Spleen (tissue), 11 donors: ENCODE data around the gene THOC6. TPM values are rescaled to one million over a fixed set of nuclear protein-coding genes. Genes with fewer than 3 reads are reported as not detected.

ENCODE experiments used
- DNase-seq: peaks from one replicate; pipeline ENCODE4 v3.0.0-alpha.2; 2020
- H3K27ac ChIP-seq, 8 donors: fragments of 200-600 bp; sonication (generic) in 7 of 8; 1 replicate in 4 of 8; 2 replicates in 4 of 8; pipeline versions ENCODE4 v1.5.0 to v1.8.0; 2016 to 2021; ENCODE audit warnings: inconsistent platforms in 4 of 8, mild to moderate bottlenecking in 4 of 8, moderate library complexity in 1 of 8
- H3K27me3 ChIP-seq, 7 donors: fragments of 200-600 bp; sonication (generic) in 6 of 7; replicated peaks in 1 of 7; 1 replicate in 4 of 7; 2 replicates in 3 of 7; pipeline versions ENCODE4 v1.5.0 to v1.8.0; 2016 to 2021; ENCODE audit warnings: inconsistent platforms in 3 of 7, mild to moderate bottlenecking in 1 of 7
- H3K36me3 ChIP-seq, 6 donors: fragments of 200-600 bp; sonication (generic) in 5 of 6; 1 replicate in 4 of 6; 2 replicates in 2 of 6; pipeline versions ENCODE4 v1.5.0 to v1.8.0; 2016 to 2021; ENCODE audit warnings: inconsistent platforms in 2 of 6
- H3K4me1 ChIP-seq, 6 donors: fragments of 200-600 bp; sonication (generic) in 5 of 6; 1 replicate in 3 of 6; 2 replicates in 3 of 6; pipeline versions ENCODE4 v1.5.0 to v1.8.0; 2016 to 2021; ENCODE audit warnings: inconsistent platforms in 3 of 6
- H3K4me3 ChIP-seq, 8 donors: fragments of 200-600 bp; sonication (generic) in 7 of 8; 1 replicate in 4 of 8; 2 replicates in 4 of 8; pipeline versions ENCODE4 v1.5.0 to v1.8.0; 2016 to 2021; ENCODE audit warnings: inconsistent platforms in 4 of 8, mild to moderate bottlenecking in 4 of 8, moderate library complexity in 2 of 8
- H3K9me3 ChIP-seq, 8 donors: fragments of 200-600 bp; sonication (generic) in 7 of 8; 1 replicate in 4 of 8; 2 replicates in 4 of 8; pipeline versions ENCODE4 v1.5.0 to v1.8.0; 2016 to 2021; ENCODE audit warnings: inconsistent platforms in 4 of 8
- POLR2A ChIP-seq, 3 donors: fragments of 450-650 bp; IDR thresholded peaks; one replicate each; pipeline ENCODE4 v1.5.1; 2017; ENCODE audit warnings: antibody characterized with exemption in 3 of 3, mild to moderate bottlenecking in 1 of 3
- POLR2AphosphoS5 ChIP-seq, 3 donors: sonication (generic); formaldehyde crosslinking; IDR thresholded peaks; one replicate each; pipeline ENCODE4 v1.5.1; 2017; ENCODE audit warnings: antibody characterized with exemption in 3 of 3
- WGBS, 5 donors: extraction: QIAGEN DNeasy Blood & Tissue Kit in 3 of 5; methylation state at CpG; one replicate each; pipeline versions ENCODE4 v1.1.5 to v1.1.7; 2013 to 2018; 5-methylcytosine and 5-hydroxymethylcytosine counted together
- intact Hi-C: fragments of 100-400 bp; cut with DNase I; formaldehyde crosslinking; loops from one replicate; pipeline ENCODE4 v1.15.0; 2023; ENCODE audit warnings: low total_unique reads
- polyA plus RNA-seq, 3 donors: library from polyadenylated mRNA; stranded (reverse); fragments of 200-250 nt; gene quantifications; one replicate each; pipeline ENCODE4 v1.2.1, GENCODE V29; 2013
- total RNA-seq, 7 donors: library from RNA; depleted of rRNA in 3 of 7; stranded (reverse); fragments of >200 nt in 3 of 7; fragmentation: NEBNext Ultra II Directional in 4 of 7; extraction: Animal tissue kit (Norgen Biotek cat#: 25700) in 4 of 7; gene quantifications; one replicate each; pipeline versions ENCODE4 v1.1.0 to v1.2.1, GENCODE V29; 2016 to 2021
- TF ChIP-seq, protein P1 (sequence below), 11 experiments: fragments of 200-600 bp in 7 of 11; fragments of 450-650 bp in 4 of 11; sonication (generic) in 4 of 11; IDR thresholded peaks in 8 of 11; conservative IDR thresholded peaks in 3 of 11; 1 replicate in 7 of 11; 2 replicates in 4 of 11; pipeline versions ENCODE4 v1.4.0 to v1.8.0; 2016 to 2021; ENCODE audit warnings: antibody characterized with exemption in 11 of 11, inconsistent platforms in 4 of 11, mild to moderate bottlenecking in 1 of 11
- donor health status: healthy with polysubstance abuse.
- donor health status: DM: no; HTN: no; CAD: no; lungs with moderate emphysema.
- donor health status: DM: no; HTN: no; CAD: no.
- donor health status: Bipolar disorder and iron deficiency.
- donor health status: healthy.
- donor health status: DM: no; HTN: no; CAD: no.
- donor health status: DM: yes; HTN: yes; CAD: no.

Gene THOC6
- total and polyA plus RNA-seq, 10 donors: 19.3 to 57.2 (median 28.2) TPM

GRCh38 chr16:3059041-3059722, 35.3 kb downstream of the THOC6 start:
- intact Hi-C loops: loop anchor here (5.0 to 10.0 kb wide), 2 partner anchors 68 to 106 kb away; no protein-coding TSS in a partner anchor
- Histone ChIP-seq H3K4me3 (peak overlapping the region; percentile 71 to 97 (median 80)), H3K4me1 (peaks cover 21 to 98% (median 63%) of the 10 kb centered on the region in 6 donors), H3K36me3 (peaks cover 0 to 39% (median 0%) of the 10 kb centered on the region in 6 donors), H3K9me3 (no peaks in the 10 kb centered on the region), H3K27ac (peak overlapping the region; percentile 86 to 96 (median 90)), H3K27me3 (no peaks in the 10 kb centered on the region)
- peak; percentile 98 for DNase-seq
- WGBS, 5 donors: 0 to 2% (median 1%) methylated on average over 13 to 67 of the region's 67 CpGs
- TF ChIP-seq POLR2AphosphoS5 (IDR thresholded peaks at IDR 0.05): peak; percentile 85 to 91 (median 86)
- TF ChIP-seq, protein P1, sequence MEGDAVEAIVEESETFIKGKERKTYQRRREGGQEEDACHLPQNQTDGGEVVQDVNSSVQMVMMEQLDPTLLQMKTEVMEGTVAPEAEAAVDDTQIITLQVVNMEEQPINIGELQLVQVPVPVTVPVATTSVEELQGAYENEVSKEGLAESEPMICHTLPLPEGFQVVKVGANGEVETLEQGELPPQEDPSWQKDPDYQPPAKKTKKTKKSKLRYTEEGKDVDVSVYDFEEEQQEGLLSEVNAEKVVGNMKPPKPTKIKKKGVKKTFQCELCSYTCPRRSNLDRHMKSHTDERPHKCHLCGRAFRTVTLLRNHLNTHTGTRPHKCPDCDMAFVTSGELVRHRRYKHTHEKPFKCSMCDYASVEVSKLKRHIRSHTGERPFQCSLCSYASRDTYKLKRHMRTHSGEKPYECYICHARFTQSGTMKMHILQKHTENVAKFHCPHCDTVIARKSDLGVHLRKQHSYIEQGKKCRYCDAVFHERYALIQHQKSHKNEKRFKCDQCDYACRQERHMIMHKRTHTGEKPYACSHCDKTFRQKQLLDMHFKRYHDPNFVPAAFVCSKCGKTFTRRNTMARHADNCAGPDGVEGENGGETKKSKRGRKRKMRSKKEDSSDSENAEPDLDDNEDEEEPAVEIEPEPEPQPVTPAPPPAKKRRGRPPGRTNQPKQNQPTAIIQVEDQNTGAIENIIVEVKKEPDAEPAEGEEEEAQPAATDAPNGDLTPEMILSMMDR (IDR thresholded peaks at IDR 0.05 in 8 of 11, conservative IDR thresholded peaks at IDR 0.05 in 3 of 11): peak; percentile 83 to 99 (median 97)
- peak in 1 of 3 donors; percentile 17 for TF ChIP-seq POLR2A (IDR thresholded peaks at IDR 0.05)

GRCh38 chr16:3059723-3060242, 35.9 kb downstream of the THOC6 start:
- TF ChIP-seq POLR2A (IDR thresholded peaks at IDR 0.05) (no peak), POLR2AphosphoS5 (IDR thresholded peaks at IDR 0.05) (no peak)
- TF ChIP-seq, protein P1 (IDR thresholded peaks at IDR 0.05 in 8 of 11, conservative IDR thresholded peaks at IDR 0.05 in 3 of 11): no peak
- Histone ChIP-seq H3K4me1 (peaks cover 20 to 99% (median 67%) of the 10 kb centered on the region in 6 donors), H3K27me3 (no peaks in the 10 kb centered on the region), H3K27ac (peak overlapping the region; percentile 86 to 96 (median 90)), H3K9me3 (no peaks in the 10 kb centered on the region), H3K36me3 (peaks cover 0 to 36% (median 0%) of the 10 kb centered on the region in 6 donors), H3K4me3 (peak overlapping the region; percentile 71 to 97 (median 80))
- WGBS, 5 donors: 45 to 60% (median 55%) methylated on average over 8 to 9 of the region's 9 CpGs
- no peak for DNase-seq
- intact Hi-C loops: loop anchor here (5.0 to 10.0 kb wide), 2 partner anchors 68 to 105 kb away; no protein-coding TSS in a partner anchor

- H3K27ac ChIP-seq: peak overlapping the region in 6 of 8 donors; percentile 89 to 96 (median 92)
- H3K27me3 ChIP-seq: no peaks in the 10 kb centered on the region
- DNase-seq: no peak
- no peaks in the 10 kb centered on the region for H3K9me3 ChIP-seq
- intact Hi-C loops: no loop called here
- TF ChIP-seq POLR2AphosphoS5 (IDR thresholded peaks at IDR 0.05): no peak
- no peak for TF ChIP-seq POLR2A (IDR thresholded peaks at IDR 0.05)
- TF ChIP-seq, protein P1 (IDR thresholded peaks at IDR 0.05 in 8 of 11, conservative IDR thresholded peaks at IDR 0.05 in 3 of 11): no peak
- peak overlapping the region in 1 of 8 donors; percentile 97 for H3K4me3 ChIP-seq
- 84 to 91% (median 90%) methylated on average over 12 to 14 of the region's 14 CpGs for WGBS, 5 donors
- H3K36me3 ChIP-seq: peaks cover 0 to 30% (median 0%) of the 10 kb centered on the region in 6 donors
- H3K4me1 ChIP-seq: peaks cover 13 to 99% (median 62%) of the 10 kb centered on the region in 6 donors
These were observed 36.7 kb downstream of the THOC6 start for GRCh38 chr16:3060339-3061127.
